Activated CD4-positive, CD25-positive, alpha-beta regulatory T cell treated with anti-CD3 and anti-CD28 coated beads, Interleukin-2, amount 50 U/mL, for 24 hours (primary cell): ENCODE results near the gene AOPEP.
"Not testable (repeated sequence)": the region's sequence is repeated elsewhere in the genome, so short reads cannot be mapped to it uniquely, and the experiment has no call there.

Source experiments
- ATAC-seq, 2 donors: fragments of 150-1000 bp; cut with Tn5 transposase; one replicate each; pipeline ENCODE4 v1.10.0; 2021; ENCODE audit warnings: mild to moderate bottlenecking in 1 of 2, moderate library complexity in 1 of 2

AOPEP gene

GRCh38 chr9:94940296-94940695, 213.8 kb downstream of the AOPEP start:
- ATAC-seq, result not testable (repeated sequence)

GRCh38 chr9:94941211-94941875, 214.8 kb downstream of the AOPEP start:
- ATAC-seq, result no peak

GRCh38 chr9:94944626-94945025, 218.1 kb downstream of the AOPEP start:
- ATAC-seq, result no peak

GRCh38 chr9:94945197-94946144, 219.0 kb downstream of the AOPEP start:
- ATAC-seq, result no peak

GRCh38 chr9:94946256-94946655, 219.8 kb downstream of the AOPEP start:
- ATAC-seq, result no peak

- no peak for ATAC-seq
Observed at GRCh38 chr9:94948567-94949235, 222.2 kb downstream of the AOPEP start.

- ATAC-seq, result no peak
Observed at GRCh38 chr9:94949370-94949769, 222.9 kb downstream of the AOPEP start.

- no peak for ATAC-seq
Observed at GRCh38 chr9:94950040-94950578, 223.6 kb downstream of the AOPEP start.

GRCh38 chr9:94950579-94951323, 224.3 kb downstream of the AOPEP start:
- ATAC-seq, result no peak

- no peak for ATAC-seq
Observed at GRCh38 chr9:94951324-94952135, 225.0 kb downstream of the AOPEP start.

- ATAC-seq, result peak; percentile 58 to 76
Observed at GRCh38 chr9:94952565-94953373, 226.3 kb downstream of the AOPEP start.

GRCh38 chr9:94956731-94957130, 230.2 kb downstream of the AOPEP start:
- no peak for ATAC-seq

- no peak for ATAC-seq
Observed at GRCh38 chr9:94960964-94961363, 234.5 kb downstream of the AOPEP start.

- ATAC-seq, result no peak
Observed at GRCh38 chr9:94961870-94962269, 235.4 kb downstream of the AOPEP start.

GRCh38 chr9:94965631-94966030, 239.1 kb downstream of the AOPEP start:
- ATAC-seq, result not testable (repeated sequence)

- not testable (repeated sequence) for ATAC-seq
Observed at GRCh38 chr9:94966046-94966445, 239.5 kb downstream of the AOPEP start.

GRCh38 chr9:94967482-94967881, 241.0 kb downstream of the AOPEP start:
- ATAC-seq, result no peak

GRCh38 chr9:94971378-94972131, 245.1 kb downstream of the AOPEP start:
- ATAC-seq, result no peak

GRCh38 chr9:94973451-94973941, 247.0 kb downstream of the AOPEP start:
- no peak for ATAC-seq
